ENCODE results near the gene NAV2.

DNA sequence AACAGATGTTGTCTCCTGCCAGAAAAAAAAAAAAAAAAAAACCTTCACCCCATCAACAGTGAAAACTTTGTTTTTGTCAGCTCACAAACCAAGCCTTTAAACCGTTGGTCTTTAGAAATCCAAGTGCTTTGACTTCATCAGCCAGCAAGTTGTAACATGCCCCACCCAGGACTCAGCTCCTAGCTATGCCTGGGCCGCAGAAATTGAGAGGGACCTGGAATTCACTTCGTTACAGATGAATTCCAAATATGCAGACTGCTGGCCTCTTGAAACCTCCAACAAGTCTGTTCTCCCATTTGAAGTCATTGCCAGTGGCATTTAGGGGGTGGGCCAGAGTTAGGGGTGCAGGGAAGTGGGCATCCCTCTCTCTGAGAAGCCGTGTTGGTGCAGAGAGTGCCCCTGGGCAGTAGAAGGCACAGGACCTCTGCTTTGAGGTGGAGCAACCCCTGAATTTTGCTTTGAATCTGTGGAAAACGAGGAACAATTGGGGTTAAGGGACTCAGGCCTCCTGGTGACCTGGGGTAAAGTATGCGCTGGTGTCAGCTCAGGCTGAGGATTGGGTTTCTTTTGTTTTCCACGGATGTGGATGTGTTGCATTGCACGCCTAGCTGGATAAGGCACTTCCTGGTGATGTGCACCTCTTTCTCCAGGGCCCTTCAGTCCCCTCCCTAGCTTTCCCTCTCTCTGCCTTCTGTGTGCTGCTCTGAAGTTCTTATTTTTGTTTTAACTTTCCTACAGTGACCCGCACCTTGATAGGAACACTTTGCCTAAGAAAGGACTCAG lies 338.1 kb downstream of the NAV2 start:
- TF ChIP-seq BACH2 (CRISPR knock-in tag; IDR thresholded peaks at IDR 0.05; ENCODE audit: borderline replicate concordance) (no peak), ZNF70 (CRISPR knock-in tag; IDR thresholded peaks at IDR 0.05) (no peak), PATZ1 (CRISPR knock-in tag; IDR thresholded peaks at IDR 0.05; ENCODE audit: borderline replicate concordance) (no peak), TCF4 (CRISPR knock-in tag; IDR thresholded peaks at IDR 0.05; ENCODE audit: borderline replicate concordance) (no peak), SNAI2 (CRISPR knock-in tag; IDR thresholded peaks at IDR 0.05) (no peak), CSDC2 (CRISPR knock-in tag; IDR thresholded peaks at IDR 0.05) (no peak), ZFP3 (CRISPR knock-in tag; IDR thresholded peaks at IDR 0.05) (no peak), ESRRG (CRISPR knock-in tag; IDR thresholded peaks at IDR 0.05) (no peak), OSR1 (CRISPR knock-in tag; IDR thresholded peaks at IDR 0.05) (no peak), ZC3H10 (CRISPR knock-in tag; IDR thresholded peaks at IDR 0.05) (no peak), ISL1 (CRISPR knock-in tag; IDR thresholded peaks at IDR 0.05) (no peak)
- TF ChIP-seq, protein P1, sequence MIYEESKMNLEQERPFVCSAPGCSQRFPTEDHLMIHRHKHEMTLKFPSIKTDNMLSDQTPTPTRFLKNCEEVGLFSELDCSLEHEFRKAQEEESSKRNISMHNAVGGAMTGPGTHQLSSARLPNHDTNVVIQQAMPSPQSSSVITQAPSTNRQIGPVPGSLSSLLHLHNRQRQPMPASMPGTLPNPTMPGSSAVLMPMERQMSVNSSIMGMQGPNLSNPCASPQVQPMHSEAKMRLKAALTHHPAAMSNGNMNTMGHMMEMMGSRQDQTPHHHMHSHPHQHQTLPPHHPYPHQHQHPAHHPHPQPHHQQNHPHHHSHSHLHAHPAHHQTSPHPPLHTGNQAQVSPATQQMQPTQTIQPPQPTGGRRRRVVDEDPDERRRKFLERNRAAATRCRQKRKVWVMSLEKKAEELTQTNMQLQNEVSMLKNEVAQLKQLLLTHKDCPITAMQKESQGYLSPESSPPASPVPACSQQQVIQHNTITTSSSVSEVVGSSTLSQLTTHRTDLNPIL (CRISPR knock-in tag; IDR thresholded peaks at IDR 0.05; ENCODE audit: low read depth) = no peak

All from SK-N-SH treated with all-trans-retinoic acid at 6 μM for 48 hours (cell line).